ENCODE results near the gene EXOC1L. TPM values are rescaled to one million over a fixed set of nuclear protein-coding genes. Genes with fewer than 3 reads are reported as not detected.

EXOC1L gene
- polyA plus RNA-seq, 6 donors from 2014 or later = not detected

GRCh38 chr4:55868581-55869090 lies 49.0 kb downstream of the EXOC1L start:
- Mint-ChIP-seq H3K27ac (peak overlapping the region in 1 of 6 donors; percentile 0), H3K4me3 (no peak overlapping the region), H3K27me3 (no peaks in the 10 kb centered on the region), H3K36me3 (peaks cover 13 to 32% of the 10 kb centered on the region in 2 donors), H3K9me3 (no peaks in the 10 kb centered on the region), H3K4me1 (peaks cover 0 to 7% (median 0%) of the 10 kb centered on the region in 3 donors)
- DNase-seq = no peak
- no peak for ATAC-seq (ENCODE audit: low read depth in 2 of 2)

- Mint-ChIP-seq H3K27ac (no peak overlapping the region), H3K4me1 (peaks cover 0 to 7% (median 0%) of the 10 kb centered on the region in 3 donors), H3K36me3 (peaks cover 13 to 32% of the 10 kb centered on the region in 2 donors), H3K27me3 (no peaks in the 10 kb centered on the region), H3K9me3 (no peaks in the 10 kb centered on the region), H3K4me3 (no peak overlapping the region)
- DNase-seq = no peak
- no peak for ATAC-seq (ENCODE audit: low read depth in 2 of 2)
Observed at GRCh38 chr4:55871299-55871800, 51.8 kb downstream of the EXOC1L start.

- Mint-ChIP-seq H3K27ac (peak overlapping the region in 1 of 6 donors; percentile 42), H3K36me3 (peaks cover 14 to 32% of the 10 kb centered on the region in 2 donors), H3K4me3 (no peak overlapping the region), H3K27me3 (no peaks in the 10 kb centered on the region), H3K4me1 (no peaks in the 10 kb centered on the region), H3K9me3 (no peaks in the 10 kb centered on the region)
- ATAC-seq (ENCODE audit: low read depth in 2 of 2) = no peak
- no peak for DNase-seq
Observed at GRCh38 chr4:55874831-55875230, 55.2 kb downstream of the EXOC1L start.

- Mint-ChIP-seq H3K4me3 (no peak overlapping the region), H3K27me3 (no peaks in the 10 kb centered on the region), H3K36me3 (peaks cover 21 to 28% of the 10 kb centered on the region in 2 donors), H3K9me3 (no peaks in the 10 kb centered on the region), H3K4me1 (no peaks in the 10 kb centered on the region), H3K27ac (peak overlapping the region in 1 of 6 donors; percentile 53)
- no peak for ATAC-seq (ENCODE audit: low read depth in 2 of 2)
- no peak for DNase-seq
Observed at GRCh38 chr4:55876387-55876786, 56.8 kb downstream of the EXOC1L start.

GRCh38 chr4:55879224-55879623 lies 59.6 kb downstream of the EXOC1L start:
- H3K27me3 Mint-ChIP-seq = no peaks in the 10 kb centered on the region
- no peaks in the 10 kb centered on the region for H3K4me1 Mint-ChIP-seq
- peaks cover 29 to 35% of the 10 kb centered on the region in 2 donors for H3K36me3 Mint-ChIP-seq
- ATAC-seq (ENCODE audit: low read depth in 2 of 2) = no peak
- H3K4me3 Mint-ChIP-seq = peak overlapping the region in 1 of 8 donors; percentile 18
- no peak for DNase-seq
- H3K27ac Mint-ChIP-seq = peak overlapping the region in 2 of 6 donors; percentile 12 to 45
- no peaks in the 10 kb centered on the region for H3K9me3 Mint-ChIP-seq

GRCh38 chr4:55880652-55881280 lies 61.2 kb downstream of the EXOC1L start:
- ATAC-seq (ENCODE audit: low read depth in 2 of 2) (no peak), DNase-seq (no peak)
- peak overlapping the region in 1 of 6 donors; percentile 53 for H3K27ac Mint-ChIP-seq
- H3K9me3 Mint-ChIP-seq = no peaks in the 10 kb centered on the region
- H3K27me3 Mint-ChIP-seq = no peaks in the 10 kb centered on the region
- no peak overlapping the region for H3K4me3 Mint-ChIP-seq
- H3K36me3 Mint-ChIP-seq = peaks cover 29 to 35% of the 10 kb centered on the region in 2 donors
- no peaks in the 10 kb centered on the region for H3K4me1 Mint-ChIP-seq

GRCh38 chr4:55884093-55884850 lies 64.7 kb downstream of the EXOC1L start:
- ATAC-seq (ENCODE audit: low read depth in 2 of 2) (no peak), DNase-seq (no peak)
- no peak overlapping the region for H3K4me3 Mint-ChIP-seq
- H3K9me3 Mint-ChIP-seq = no peaks in the 10 kb centered on the region
- peaks cover 22 to 28% of the 10 kb centered on the region in 2 donors for H3K36me3 Mint-ChIP-seq
- H3K27me3 Mint-ChIP-seq = no peaks in the 10 kb centered on the region
- peak overlapping the region in 2 of 6 donors; percentile 16 to 29 for H3K27ac Mint-ChIP-seq
- no peaks in the 10 kb centered on the region for H3K4me1 Mint-ChIP-seq

GRCh38 chr4:55884851-55885219 lies 65.2 kb downstream of the EXOC1L start:
- Mint-ChIP-seq H3K4me3 (no peak overlapping the region), H3K4me1 (no peaks in the 10 kb centered on the region), H3K27me3 (no peaks in the 10 kb centered on the region), H3K9me3 (no peaks in the 10 kb centered on the region), H3K36me3 (peaks cover 19 to 30% of the 10 kb centered on the region in 2 donors), H3K27ac (peak overlapping the region in 1 of 6 donors; percentile 16)
- DNase-seq (no peak), ATAC-seq (ENCODE audit: low read depth in 2 of 2) (no peak)

Other genes starting within 250 kb of the EXOC1L start
- not detected for gene PDCL2, start 227.5 kb upstream of the EXOC1L start, polyA plus RNA-seq (ENCODE audit: low read depth in 6 of 6)
- gene NMU, start 183.5 kb upstream of the EXOC1L start, polyA plus RNA-seq (ENCODE audit: low read depth in 6 of 6) = not detected
- gene EXOC1, start 33.9 kb downstream of the EXOC1L start, polyA plus RNA-seq (ENCODE audit: low read depth in 6 of 6) = 10 to 100 TPM in 5 of 6 donors, 1 to 10 TPM in 1; 1.3 to 15.6 (median 12.3) TPM
- 10 to 100 TPM; 13.6 to 23.0 (median 17.0) TPM for gene CEP135, start 129.2 kb downstream of the EXOC1L start, polyA plus RNA-seq (ENCODE audit: low read depth in 6 of 6)

Measured in naive B cell (primary cell).